H1 (cell line): Measurements from ENCODE around the gene RTN4. TPM values are rescaled to one million over a fixed set of nuclear protein-coding genes. Genes with fewer than 3 reads are reported as not detected.

Source experiments
- CTCF ChIA-PET: fragments of 300-600 bp; sonication (Branson Sonifier 250); formaldehyde crosslinking; loops from one replicate; lab custom pipeline; 2021; ENCODE audit not compliant: partially characterized antibody; lab: Charles Lee
- POLR2A ChIA-PET: fragments of 300-600 bp; sonication (Branson Sonifier 250); formaldehyde crosslinking; loops from one replicate; lab custom pipeline; 2021; ENCODE audit warnings: inconsistent platforms; ENCODE audit not compliant: partially characterized antibody; lab: Charles Lee
- DNase-seq, 2 experiments: peaks; one replicate each; pipeline versions ENCODE4 v3.0.0 to v3.0.0-alpha.2; 2010 to 2022; ENCODE audit warnings: low spot score in 2 of 2, low read depth in 1 of 2, mixed read lengths in 1 of 2
- FAIRE-seq: peaks from 2 replicates; lab custom pipeline; 2011; peaks lifted over from hg19 to GRCh38; lab: Jason Lieb, UNC
- H2AFZ ChIP-seq: 2 replicates; pipeline ENCODE4 v1.8.1; 2012; ENCODE audit warnings: low read length, inconsistent platforms
- H2AK5ac ChIP-seq: 2 replicates; pipeline ENCODE4 v1.6.1; 2013; ENCODE audit warnings: low read depth, low read length
- H2BK120ac ChIP-seq: replicated peaks from 2 replicates; pipeline ENCODE3; 2013; ENCODE audit warnings: low read depth, low read length, inconsistent platforms
- H2BK12ac ChIP-seq: 2 replicates; pipeline ENCODE4 v1.6.1; 2013; ENCODE audit warnings: low read depth, low read length
- H2BK15ac ChIP-seq: 2 replicates; pipeline ENCODE4 v1.6.1; 2013; ENCODE audit warnings: low read length
- H2BK20ac ChIP-seq: 2 replicates; pipeline ENCODE4 v1.6.1; 2013; ENCODE audit warnings: low read length
- H2BK5ac ChIP-seq: 2 replicates; pipeline ENCODE4 v1.6.1; 2013; ENCODE audit warnings: low read depth, low read length
- H3K14ac ChIP-seq: 2 replicates; pipeline ENCODE4 v1.6.1; 2013; ENCODE audit warnings: inconsistent platforms; ENCODE audit not compliant: insufficient read length
- H3K18ac ChIP-seq: 2 replicates; pipeline ENCODE4 v1.6.1; 2013; ENCODE audit warnings: low read length; ENCODE audit errors: extremely low read depth
- H3K23ac ChIP-seq: 2 replicates; pipeline ENCODE4 v1.6.1; 2013; ENCODE audit warnings: inconsistent platforms; ENCODE audit not compliant: insufficient read length
- H3K23me2 ChIP-seq: 2 replicates; pipeline ENCODE4 v1.6.1; 2013; ENCODE audit warnings: low read depth, low read length
- H3K27ac ChIP-seq: 2 replicates; pipeline ENCODE4 v1.6.1; 2011; ENCODE audit warnings: low read depth, low read length, inconsistent platforms
- H3K27me3 ChIP-seq, 4 experiments: replicated peaks in 1 of 4; 1 replicate in 1 of 4; 2 replicates in 3 of 4; pipeline versions ENCODE4 v1.6.1 to v1.8.1; 2011 to 2013; ENCODE audit warnings: low read length in 3 of 4, mild to moderate bottlenecking in 3 of 4, inconsistent platforms in 2 of 4, mixed read lengths in 2 of 4, moderate library complexity in 1 of 4; ENCODE audit not compliant: control insufficient read depth in 3 of 4, insufficient read depth in 3 of 4; ENCODE audit errors: extremely low read depth in 1 of 4
- H3K36me3 ChIP-seq, 4 experiments: 2 replicates each; pipeline versions ENCODE4 v1.6.1 to v1.8.1; 2011 to 2013; ENCODE audit warnings: mild to moderate bottlenecking in 4 of 4, low read length in 3 of 4, moderate library complexity in 2 of 4, control low read depth in 1 of 4, inconsistent platforms in 1 of 4; ENCODE audit not compliant: insufficient read depth in 4 of 4, control insufficient read depth in 2 of 4
- H3K4ac ChIP-seq: replicated peaks from 2 replicates; pipeline ENCODE3; 2013; ENCODE audit warnings: low read length, low read depth, mixed read lengths, inconsistent platforms; ENCODE audit not compliant: insufficient read length
- H3K4me1 ChIP-seq, 4 experiments: replicated peaks in 1 of 4; 1 replicate in 1 of 4; 2 replicates in 3 of 4; pipeline versions ENCODE4 v1.6.1 to v1.8.1; 2011 to 2013; ENCODE audit warnings: low read length in 3 of 4, inconsistent platforms in 2 of 4, mixed read lengths in 1 of 4; ENCODE audit not compliant: insufficient read depth in 4 of 4, control insufficient read depth in 3 of 4
- H3K4me2 ChIP-seq, 2 experiments: 2 replicates each; pipeline versions ENCODE4 v1.6.1 to v1.8.1; 2011 to 2013; ENCODE audit warnings: low read depth in 2 of 2, low read length in 2 of 2, control low read depth in 1 of 2, inconsistent platforms in 1 of 2, mild to moderate bottlenecking in 1 of 2; ENCODE audit not compliant: insufficient read depth in 1 of 2
- H3K4me3 ChIP-seq, 4 experiments: fragments of 200-600, 300-600 bp in 1 of 4; sonication (generic), shearing (Covaris generic), sonication (Bioruptor Twin) in 1 of 4; 2 replicates each; pipeline versions ENCODE4 v1.5.1 to v1.8.1; 2011 to 2016; ENCODE audit warnings: low read length in 4 of 4, low read depth in 3 of 4, control low read depth in 2 of 4, inconsistent platforms in 2 of 4, mild to moderate bottlenecking in 2 of 4, mixed read lengths in 1 of 4, moderate library complexity in 1 of 4; ENCODE audit not compliant: insufficient read depth in 2 of 4; ENCODE audit errors: extremely low read depth in 1 of 4
- H3K56ac ChIP-seq: replicated peaks from 2 replicates; pipeline ENCODE3; 2013; ENCODE audit warnings: low read depth, mild to moderate bottlenecking, mixed read lengths, low read length, inconsistent platforms; ENCODE audit not compliant: insufficient read length
- H3K79me1 ChIP-seq: 2 replicates; pipeline ENCODE4 v1.6.1; 2013; ENCODE audit warnings: low read depth, low read length, control low read depth
- H3K79me2 ChIP-seq, 2 experiments: 2 replicates each; pipeline versions ENCODE4 v1.6.1 to v1.8.1; 2012 to 2013; ENCODE audit warnings: low read length in 2 of 2, mild to moderate bottlenecking in 2 of 2, inconsistent platforms in 1 of 2; ENCODE audit not compliant: insufficient read depth in 2 of 2, control insufficient read depth in 1 of 2
- H3K9ac ChIP-seq, 4 experiments: replicated peaks in 1 of 4; 1 replicate in 1 of 4; 2 replicates in 3 of 4; pipeline versions ENCODE4 v1.6.1 to v1.8.1; 2011 to 2013; ENCODE audit warnings: low read depth in 3 of 4, low read length in 3 of 4, control low read depth in 2 of 4, mild to moderate bottlenecking in 2 of 4, moderate library complexity in 2 of 4, inconsistent platforms in 1 of 4; ENCODE audit errors: extremely low read depth in 1 of 4
- H3K9me3 ChIP-seq, 2 experiments: 2 replicates each; pipeline versions ENCODE4 v1.6.1 to v1.8.1; 2012 to 2013; ENCODE audit warnings: mild to moderate bottlenecking in 2 of 2, moderate library complexity in 2 of 2, control low read depth in 1 of 2, inconsistent platforms in 1 of 2, low read depth in 1 of 2, low read length in 1 of 2, mixed read lengths in 1 of 2; ENCODE audit not compliant: insufficient read depth in 2 of 2
- H4K20me1 ChIP-seq, 2 experiments: replicated peaks in 1 of 2; 2 replicates each; pipeline versions ENCODE3 to v1.8.1; 2011 to 2013; ENCODE audit warnings: inconsistent platforms in 2 of 2, low read length in 2 of 2, mild to moderate bottlenecking in 1 of 2; ENCODE audit not compliant: insufficient read depth in 2 of 2, control insufficient read depth in 1 of 2
- H4K5ac ChIP-seq: 2 replicates; pipeline ENCODE4 v1.6.1; 2013; ENCODE audit warnings: low read length, low read depth, mixed read lengths, inconsistent platforms; ENCODE audit not compliant: insufficient read length
- H4K8ac ChIP-seq: 2 replicates; pipeline ENCODE4 v1.8.0; 2013; ENCODE audit warnings: mild to moderate bottlenecking, moderate library complexity, low read length, inconsistent platforms; ENCODE audit not compliant: insufficient read depth; ENCODE audit errors: extremely low read depth
- H4K91ac ChIP-seq: replicated peaks from 2 replicates; pipeline ENCODE3; 2013; ENCODE audit warnings: low read length, mixed read lengths, inconsistent platforms; ENCODE audit not compliant: insufficient read length
- whole genome bisulfite sequencing, 2 experiments: shearing (Covaris generic) in 1 of 2; methylation state at CpG; one replicate each; pipeline versions ENCODE4 v1.1.6 to v1.1.7; 2013 to 2015; ENCODE audit warnings: low lambda C conversion rate in 2 of 2, mixed read lengths in 2 of 2, inconsistent platforms in 1 of 2, low coverage in 1 of 2, missing lambda C conversion rate in 1 of 2; ENCODE audit not compliant: insufficient replicate concordance in 2 of 2, insufficient coverage in 1 of 2, insufficient read length in 1 of 2; ENCODE audit errors: extremely low coverage in 1 of 2, missing lambda C conversion rate in 1 of 2; 5-methylcytosine and 5-hydroxymethylcytosine counted together
- polyA plus RNA-seq, 7 experiments: library from polyadenylated mRNA; depleted of rRNA in 3 of 7; stranded (reverse) in 5 of 7; unstranded in 2 of 7; fragments of >200 nt in 5 of 7; fragments of 200-250 nt in 2 of 7; gene quantifications; 1 replicate in 5 of 7; 2 replicates in 1 of 7; 4 replicates in 1 of 7; pipeline versions ENCODE4 v1.2.1 to v1.2.3, GENCODE V29; 2011 to 2013; ENCODE audit warnings: missing spikeins in 2 of 7, mixed read lengths in 2 of 7
- total RNA-seq: library from RNA; stranded (reverse); fragmentation: NEBNext Ultra II Directional; extraction: Animal tissue kit (Norgen Biotek cat#: 25700); gene quantifications from 2 replicates; pipeline ENCODE4 v1.2.1, GENCODE V29; 2021

Gene RTN4
- total and polyA plus RNA-seq, 2 of the 8 experiments (the other 6 are each of a cell fraction or from before 2014, with no cell fraction given): 179 to 242 TPM

DNA sequence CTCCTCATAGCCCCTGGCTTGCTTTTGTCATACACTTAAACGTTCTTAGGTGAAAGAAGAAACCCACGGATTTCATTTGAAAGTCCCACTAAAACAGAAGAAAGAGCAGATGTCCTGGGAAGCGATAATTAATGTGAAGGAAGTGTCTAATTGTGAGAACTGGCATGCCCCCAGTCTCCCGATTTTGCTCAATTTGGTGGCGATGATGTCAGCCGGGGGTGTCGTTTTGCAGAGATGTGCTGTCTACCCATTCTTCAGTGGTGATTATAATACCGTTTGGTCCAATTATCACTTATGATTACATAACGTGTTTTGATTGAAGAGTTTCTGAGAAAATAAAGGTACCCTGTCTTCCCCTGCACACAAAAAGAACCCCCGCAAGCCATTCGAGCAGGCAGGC lies 103.1 kb downstream of the RTN4 start:
- Histone ChIP-seq H4K91ac (no peak overlapping the region), H3K4me2 (no peak overlapping the region), H4K20me1 (no peaks in the 10 kb centered on the region), H2BK15ac (no peak overlapping the region), H2BK12ac (no peak overlapping the region), H4K8ac (no peak overlapping the region), H2BK120ac (no peak overlapping the region), H3K27me3 (no peaks in the 10 kb centered on the region; a peak in 1 of 7 replicates), H4K5ac (no peak overlapping the region), H3K4me1 (peaks cover 0 to 5% (median 0%) of the 10 kb centered on the region in 4 experiments; a peak in 2 of 7 replicates), H3K56ac (no peak overlapping the region), H3K36me3 (no peaks in the 10 kb centered on the region), H3K23ac (no peak overlapping the region), H2AK5ac (no peak overlapping the region), H3K79me1 (no peaks in the 10 kb centered on the region), H3K14ac (no peak overlapping the region), H2AFZ (no peak overlapping the region), H3K27ac (no peak overlapping the region), H3K18ac (no peak overlapping the region), H3K79me2 (no peaks in the 10 kb centered on the region), H3K4me3 (no peak overlapping the region), H3K9me3 (no peaks in the 10 kb centered on the region), H3K4ac (no peak overlapping the region), H2BK20ac (no peak overlapping the region), H2BK5ac (no peak overlapping the region), H3K23me2 (no peaks in the 10 kb centered on the region), H3K9ac (no peak overlapping the region)
- FAIRE-seq (no peak), DNase-seq (no peak)
- 87% methylated on average over 11 of the region's 11 CpGs; no CpG with 5 or more reads in 1 of the 2 experiments for WGBS, 2 experiments
- ChIA-PET POLR2A (interaction anchor here (1.4 kb wide), 1 partner anchor 9 kb away, joined by 3 read pairs; no protein-coding TSS in a partner anchor), CTCF (interaction anchor here (1.3 kb wide), 1 partner anchor 47 kb away, joined by 3 read pairs; no protein-coding TSS in a partner anchor)
